ACC112 (cell line): ENCODE measurements around the gene DCDC2.
"Not testable (repeated sequence)": the region's sequence is repeated elsewhere in the genome, so short reads cannot be mapped to it uniquely, and the experiment has no call there.

Source experiments
- H2AFZ ChIP-seq: fragments of 200-600 bp; sonication (generic); one replicate; pipeline ENCODE4 v1.6.0; 2017; ENCODE audit warnings: antibody characterized with exemption, low read length; ENCODE audit not compliant: unreplicated experiment
- H3K27ac ChIP-seq: fragments of 200-600 bp; sonication (generic); 2 replicates; pipeline ENCODE4 v1.5.1; 2014; ENCODE audit warnings: low read depth, mild to moderate bottlenecking, antibody characterized with exemption, low read length, moderate library complexity
- H3K27me3 ChIP-seq: fragments of 200-600 bp; sonication (generic); 2 replicates; pipeline ENCODE4 v1.6.1; 2014; ENCODE audit warnings: mild to moderate bottlenecking, antibody characterized with exemption, low read length, moderate library complexity, mixed read lengths; ENCODE audit not compliant: insufficient read depth
- H3K36me3 ChIP-seq: fragments of 200-600 bp; sonication (generic); 2 replicates; pipeline ENCODE4 v1.6.1; 2016; ENCODE audit warnings: mild to moderate bottlenecking, antibody characterized with exemption, low read length, moderate library complexity, mixed read lengths; ENCODE audit not compliant: insufficient read depth
- H3K4me1 ChIP-seq: fragments of 200-600 bp; sonication (generic); one replicate; pipeline ENCODE4 v1.6.1; 2016; ENCODE audit warnings: low read length, mixed read lengths; ENCODE audit not compliant: insufficient read depth, unreplicated experiment, control insufficient read depth
- H3K4me3 ChIP-seq: fragments of 200-600 bp; sonication (generic); 2 replicates; pipeline ENCODE4 v1.5.1; 2014; ENCODE audit warnings: mild to moderate bottlenecking, low read depth, low read length
- H3K79me2 ChIP-seq: fragments of 200-600 bp; sonication (generic); one replicate; pipeline ENCODE4 v1.6.0; 2016; ENCODE audit warnings: low read length; ENCODE audit not compliant: control insufficient read depth, unreplicated experiment, insufficient read depth

The DCDC2 gene

GRCh38 chr6:24357336-24358218 lies at the start of gene DCDC2:
Gene DCDC2 (minus strand): TSS chr6:24358059. CDS start chr6:24357750, 309 bp downstream.
- Histone ChIP-seq H3K27me3 (peaks cover 58% of the 10 kb centered on the region), H3K36me3 (no peaks in the 10 kb centered on the region), H3K79me2 (no peaks in the 10 kb centered on the region), H3K4me3 (peak within 1 kb of the TSS; percentile 65), H3K4me1 (peaks cover 6% of the 10 kb centered on the region), H2AFZ (peak within 1 kb of the TSS; percentile 22), H3K27ac (no peak within 1 kb of the TSS)

- Histone ChIP-seq H2AFZ (no peak overlapping the region), H3K79me2 (peaks cover 37% of the 10 kb centered on the region), H3K27ac (no peak overlapping the region), H3K4me1 (peaks cover 9% of the 10 kb centered on the region), H3K27me3 (no peaks in the 10 kb centered on the region), H3K4me3 (no peak overlapping the region), H3K36me3 (peaks cover 8% of the 10 kb centered on the region; the same call in 1 of the 2 replicates)
These were observed 47.4 kb upstream of the DCDC2 start for GRCh38 chr6:24405262-24405661.

GRCh38 chr6:24403501-24403824 lies 45.6 kb upstream of the DCDC2 start:
- Histone ChIP-seq H2AFZ (peak overlapping the region; percentile 100), H3K4me3 (peak overlapping the region; percentile 99), H3K4me1 (peaks cover 9% of the 10 kb centered on the region), H3K27me3 (peaks cover 7% of the 10 kb centered on the region; the same call in 1 of the 2 replicates), H3K27ac (no peak overlapping the region), H3K79me2 (peaks cover 32% of the 10 kb centered on the region), H3K36me3 (peaks cover 4% of the 10 kb centered on the region; the same call in 1 of the 2 replicates)

- H3K27ac ChIP-seq, result no peak within 1 kb of the TSS
- peak within 1 kb of the TSS; percentile 99 for H3K4me3 ChIP-seq
- peaks cover 4% of the 10 kb centered on the region; the same call in 1 of the 2 replicates for H3K36me3 ChIP-seq
- H2AFZ ChIP-seq, result peak within 1 kb of the TSS; percentile 100
- peaks cover 30% of the 10 kb centered on the region for H3K79me2 ChIP-seq
- peaks cover 7% of the 10 kb centered on the region; the same call in 1 of the 2 replicates for H3K27me3 ChIP-seq
- H3K4me1 ChIP-seq, result peaks cover 9% of the 10 kb centered on the region
These were observed 45.0 kb upstream of the DCDC2 start, which contains the start of gene MRS2 for GRCh38 chr6:24402697-24403500. Gene MRS2 (plus strand): TSS chr6:24402936. CDS start chr6:24403047, 111 bp downstream.

- Histone ChIP-seq H3K36me3 (0 out of 2 replicates have a peak, but pooled peaks cover 4% of the 10 kb centered on the region), H3K79me2 (peaks cover 30% of the 10 kb centered on the region), H2AFZ (no peak overlapping the region), H3K4me3 (no peak overlapping the region), H3K4me1 (peaks cover 9% of the 10 kb centered on the region), H3K27ac (no peak overlapping the region), H3K27me3 (peaks cover 7% of the 10 kb centered on the region; the same call in 1 of the 2 replicates)
These were observed 43.6 kb upstream of the DCDC2 start for GRCh38 chr6:24401458-24401857.

- H3K27ac ChIP-seq, H3K36me3 ChIP-seq, H3K27me3 ChIP-seq, H3K4me3 ChIP-seq, H2AFZ ChIP-seq: not testable (repeated sequence)
- H3K4me1 ChIP-seq, result peaks cover 11% of the 10 kb centered on the region
- peaks cover 30% of the 10 kb centered on the region for H3K79me2 ChIP-seq
These were observed 42.5 kb upstream of the DCDC2 start for GRCh38 chr6:24400045-24401039.

- H3K27me3 ChIP-seq, result peaks cover 7% of the 10 kb centered on the region; the same call in 1 of the 2 replicates
- peaks cover 9% of the 10 kb centered on the region for H3K4me1 ChIP-seq
- H3K4me3 ChIP-seq, result no peak overlapping the region
- H3K27ac ChIP-seq, result no peak overlapping the region
- no peaks in the 10 kb centered on the region for H3K36me3 ChIP-seq
- H3K79me2 ChIP-seq, result peaks cover 6% of the 10 kb centered on the region
- H2AFZ ChIP-seq, result no peak overlapping the region
These were observed 39.8 kb upstream of the DCDC2 start for GRCh38 chr6:24397631-24398030.

- Histone ChIP-seq H2AFZ (no peak overlapping the region), H3K4me3 (no peak overlapping the region)
These were observed 39.0 kb upstream of the DCDC2 start for GRCh38 chr6:24396824-24397223.

GRCh38 chr6:24394780-24395437 lies 37.0 kb upstream of the DCDC2 start:
- Histone ChIP-seq H3K79me2 (no peaks in the 10 kb centered on the region), H3K4me3 (no peak overlapping the region), H3K27me3 (peaks cover 5% of the 10 kb centered on the region; the same call in 1 of the 2 replicates), H3K27ac (peak overlapping the region; percentile 42), H3K4me1 (peaks cover 9% of the 10 kb centered on the region), H3K36me3 (no peaks in the 10 kb centered on the region), H2AFZ (peak overlapping the region; percentile 16)

More at GRCh38 chr6:24396824-24397223, 39.0 kb upstream of the DCDC2 start:
- no peaks in the 10 kb centered on the region for H3K36me3 ChIP-seq
- peaks cover 7% of the 10 kb centered on the region; the same call in 1 of the 2 replicates for H3K27me3 ChIP-seq
- no peak overlapping the region for H3K27ac ChIP-seq
- H3K4me1 ChIP-seq, result peaks cover 9% of the 10 kb centered on the region
- H3K79me2 ChIP-seq, result no peaks in the 10 kb centered on the region
